Erythroblast (primary cell): ENCODE measurements around the gene NDUFAF4.
"Not testable (repeated sequence)": the region's sequence is repeated elsewhere in the genome, so short reads cannot be mapped to it uniquely, and the experiment has no call there.

ENCODE experiments used
- DNase-seq, 2 experiments: peaks; one replicate each; lab custom pipeline; 2025; lab: John Stamatoyannopoulos, UW
- GATA1 ChIP-seq: IDR thresholded peaks from 2 replicates; pipeline ENCODE4 v1.6.1; 2011; ENCODE audit warnings: low read depth, mild to moderate bottlenecking, control low read depth, low read length, moderate library complexity
- POLR2A ChIP-seq: IDR thresholded peaks from 2 replicates; pipeline ENCODE4 v1.6.1; 2011; ENCODE audit warnings: mild to moderate bottlenecking, low read length

NDUFAF4 gene

DNA sequence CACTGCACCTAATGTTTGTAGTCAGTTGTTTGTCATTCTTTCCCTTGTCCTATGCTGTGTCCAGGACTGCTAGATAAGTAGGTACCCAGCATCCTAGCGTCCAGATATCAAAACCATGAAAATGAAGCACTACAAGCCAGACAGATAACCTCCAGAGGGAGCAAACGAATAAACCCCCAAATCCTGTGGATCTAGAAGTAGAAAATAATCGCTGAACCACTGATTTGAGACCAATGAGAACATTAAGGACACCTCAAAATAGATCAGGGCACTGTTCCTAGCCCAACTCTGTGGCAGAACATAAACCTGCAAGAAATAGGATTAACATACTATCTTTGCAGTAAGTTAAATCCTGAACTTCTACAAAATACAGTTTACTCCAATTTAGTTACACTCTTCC, 25.7 kb upstream of the NDUFAF4 start:
- peak; percentile 28 to 36 for DNase-seq
- TF ChIP-seq GATA1 (no peak), POLR2A (no peak)

- no peak for DNase-seq
- no peak for TF ChIP-seq GATA1
Measured at GRCh38 chr6:96917098-96917497, 19.4 kb upstream of the NDUFAF4 start.

DNA sequence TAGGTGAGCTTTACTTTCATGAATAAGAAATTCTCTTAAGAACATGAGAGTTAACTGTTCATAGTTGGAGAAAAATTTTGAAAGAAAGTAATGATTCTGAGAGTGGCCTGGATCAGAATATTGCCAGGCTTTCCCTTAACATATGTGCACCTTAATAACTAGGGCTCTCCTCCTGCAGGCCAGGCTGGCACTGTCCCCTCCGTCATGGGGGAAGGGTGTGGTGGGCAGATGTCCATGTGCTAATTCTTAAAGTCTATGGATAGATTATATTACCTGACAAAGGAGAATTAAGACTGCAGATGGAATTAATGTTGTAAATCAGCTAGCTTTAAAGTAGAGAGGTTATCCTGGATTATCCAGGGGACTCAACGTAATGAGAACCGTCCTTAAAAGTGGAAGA, 15.9 kb upstream of the NDUFAF4 start:
- TF ChIP-seq GATA1 (no peak), POLR2A (no peak)
- no peak for DNase-seq

DNA sequence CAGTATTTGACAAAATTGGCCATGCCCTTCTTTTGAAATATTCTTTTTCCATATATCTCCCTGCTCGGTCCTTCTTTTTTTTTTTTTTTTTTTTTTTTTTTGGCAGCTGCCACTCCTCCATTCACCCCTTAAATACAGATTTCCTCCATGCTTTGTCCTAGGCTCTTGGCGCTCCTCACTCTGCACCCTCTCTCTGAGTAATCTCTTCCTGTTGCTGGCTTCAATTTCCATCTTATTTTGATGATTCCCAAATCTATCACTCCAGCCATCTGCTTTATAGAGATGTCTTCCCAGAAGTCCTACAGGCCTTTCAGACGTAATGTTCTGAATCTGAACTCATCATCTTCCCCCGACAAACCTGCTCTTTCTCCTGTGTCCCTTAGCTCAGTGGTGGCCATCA, 14.1 kb upstream of the NDUFAF4 start:
- no peak for DNase-seq
- TF ChIP-seq POLR2A (no peak), GATA1 (no peak)

DNA sequence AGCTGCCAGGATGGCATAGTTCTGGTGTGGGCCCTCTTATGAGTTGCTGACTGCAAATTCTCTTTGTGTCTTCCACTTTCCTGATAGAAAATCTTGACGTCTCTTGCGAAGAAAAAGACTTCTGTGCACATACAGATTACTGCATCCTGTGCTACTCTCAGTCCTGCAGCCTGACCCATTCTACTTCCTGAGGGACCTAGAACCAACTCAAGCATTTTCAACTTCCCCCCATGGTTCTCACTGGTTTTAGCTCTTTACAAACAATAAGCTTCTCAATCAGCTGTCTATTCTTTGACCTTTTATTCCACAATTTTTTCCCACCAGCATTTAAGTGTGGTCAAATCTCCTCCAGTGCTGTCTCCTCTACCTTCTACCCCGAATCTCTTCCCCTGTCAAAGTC, 13.5 kb upstream of the NDUFAF4 start:
- DNase-seq, result no peak
- TF ChIP-seq POLR2A (no peak), GATA1 (no peak)

DNA sequence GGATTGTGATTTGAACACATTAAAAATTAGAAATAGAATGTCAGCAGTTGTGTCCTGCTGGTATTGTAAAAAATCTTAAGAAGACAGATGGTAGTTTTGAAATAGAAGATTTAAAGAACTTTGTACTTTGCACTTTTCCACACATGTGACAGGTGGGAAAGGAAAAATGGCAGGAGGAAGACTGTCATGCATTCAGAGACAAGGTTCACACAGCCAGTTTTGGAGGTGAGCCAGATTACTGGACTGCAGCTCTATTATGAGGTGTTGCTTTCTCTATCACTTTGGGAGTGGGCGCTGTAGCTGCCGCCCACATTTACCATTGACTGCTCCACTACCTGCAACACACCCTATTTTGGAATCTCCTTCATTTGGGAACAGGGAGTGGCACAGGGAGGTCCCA, 12.1 kb upstream of the NDUFAF4 start:
- TF ChIP-seq POLR2A, result no peak
- no peak for TF ChIP-seq GATA1
- no peak for DNase-seq

GRCh38 chr6:96907498-96907897, 9.8 kb upstream of the NDUFAF4 start:
- TF ChIP-seq POLR2A (no peak), GATA1 (no peak)
- DNase-seq, result no peak

DNA sequence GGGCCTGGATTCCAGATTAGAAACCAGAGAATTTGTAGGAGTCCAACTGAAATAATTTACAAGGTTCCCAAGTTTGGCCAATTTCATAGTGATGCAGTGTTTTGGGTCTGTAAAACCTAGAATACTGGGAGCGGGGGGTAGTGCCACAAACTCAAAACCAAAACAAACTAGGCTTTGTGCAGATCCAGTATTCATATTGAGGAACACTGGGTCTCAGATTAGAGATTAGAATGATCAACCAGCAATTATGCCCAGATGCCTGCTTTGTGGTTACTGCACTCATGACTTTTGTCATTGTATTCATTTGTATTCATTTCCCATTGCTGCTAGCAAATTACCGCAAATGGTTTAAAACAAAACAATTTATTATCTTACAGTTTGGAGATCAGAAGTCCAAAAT, 3.2 kb upstream of the NDUFAF4 start:
- DNase-seq, result no peak
- TF ChIP-seq POLR2A, result no peak
- TF ChIP-seq GATA1, result no peak

GRCh38 chr6:96899451-96899998, 1.8 kb upstream of the NDUFAF4 start:
- no peak for TF ChIP-seq GATA1
- no peak for TF ChIP-seq POLR2A
- no peak for DNase-seq

GRCh38 chr6:96899019-96899418, 1.3 kb upstream of the NDUFAF4 start:
- no peak for TF ChIP-seq POLR2A
- no peak for TF ChIP-seq GATA1
- DNase-seq, result peak; percentile 4 to 6

- no peak for TF ChIP-seq POLR2A
- no peak for TF ChIP-seq GATA1
- peak; percentile 42 to 61 for DNase-seq
Measured at GRCh38 chr6:96898241-96898851, 655 bp upstream of the NDUFAF4 start.

DNA sequence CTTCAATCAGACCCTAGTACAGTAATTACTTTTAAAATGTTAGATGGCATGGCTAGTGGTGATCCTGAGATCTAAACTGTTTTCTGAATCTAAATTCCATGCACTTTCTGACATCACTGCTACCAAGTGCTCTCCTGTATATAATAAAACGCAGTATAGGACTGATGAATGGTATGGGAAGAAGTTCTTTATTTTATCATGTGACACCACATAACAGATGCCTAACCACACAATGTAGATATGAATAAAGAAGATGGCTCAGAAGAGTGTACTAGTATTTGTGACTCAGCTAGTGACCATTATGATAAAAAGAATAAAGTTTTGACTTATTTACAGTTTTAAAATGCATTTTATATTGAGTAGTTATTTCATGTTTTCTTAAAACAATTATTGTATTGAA, 8.5 kb downstream of the NDUFAF4 start:
- TF ChIP-seq POLR2A (no peak), GATA1 (no peak)
- DNase-seq, result peak; percentile 7 to 21

DNA sequence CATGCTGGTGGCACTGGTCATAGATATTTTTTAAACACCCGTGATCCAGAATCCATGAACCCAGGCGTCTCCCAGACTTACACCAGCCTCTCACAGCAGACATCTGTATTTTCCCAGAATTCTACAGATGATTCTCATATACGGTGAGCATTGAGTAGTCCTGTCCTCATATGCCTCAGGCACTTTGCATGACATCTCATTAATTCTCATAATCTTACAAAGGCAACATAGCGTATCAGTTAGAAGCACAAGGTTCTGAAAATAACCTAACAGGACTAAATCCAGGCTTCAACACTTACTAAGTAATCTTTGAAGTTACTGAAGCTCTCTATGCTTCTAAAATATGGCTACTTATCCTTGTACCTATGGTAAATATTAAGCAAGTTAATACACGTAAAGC, 8.9 kb downstream of the NDUFAF4 start:
- no peak for TF ChIP-seq GATA1
- no peak for TF ChIP-seq POLR2A

GRCh38 chr6:96886519-96886918, 11.2 kb downstream of the NDUFAF4 start:
- no peak for DNase-seq
- TF ChIP-seq GATA1, result no peak
- no peak for TF ChIP-seq POLR2A

More for the DNA sequence above, 8.9 kb downstream of the NDUFAF4 start:
- no peak for DNase-seq

DNA sequence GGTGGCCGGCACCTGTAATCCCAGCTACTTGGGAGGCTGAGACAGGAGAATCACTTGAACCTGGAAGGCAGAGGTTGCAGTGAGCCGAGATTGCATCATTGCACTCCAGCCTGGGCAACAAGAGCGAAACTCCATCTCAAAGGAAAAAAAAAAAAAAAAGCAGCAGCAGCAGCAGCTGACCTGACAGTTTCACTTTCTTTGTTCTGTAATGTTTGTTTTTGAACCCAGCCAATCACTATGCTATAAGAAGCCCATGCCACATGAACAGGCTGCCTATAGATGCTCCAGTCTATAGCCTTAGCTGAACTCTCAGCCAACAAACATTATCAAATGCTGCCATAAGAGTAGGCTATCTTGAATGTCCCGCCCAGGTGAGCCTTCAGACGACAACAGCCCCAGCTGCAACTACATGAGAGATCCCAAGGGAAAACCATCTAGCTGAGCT, 12.5 kb downstream of the NDUFAF4 start:
- DNase-seq, result not testable (repeated sequence)
